Measurements from ENCODE around the gene PRX.
"Not testable (repeated sequence)": the region's sequence is repeated elsewhere in the genome, so short reads cannot be mapped to it uniquely, and the experiment has no call there.

The PRX gene

DNA sequence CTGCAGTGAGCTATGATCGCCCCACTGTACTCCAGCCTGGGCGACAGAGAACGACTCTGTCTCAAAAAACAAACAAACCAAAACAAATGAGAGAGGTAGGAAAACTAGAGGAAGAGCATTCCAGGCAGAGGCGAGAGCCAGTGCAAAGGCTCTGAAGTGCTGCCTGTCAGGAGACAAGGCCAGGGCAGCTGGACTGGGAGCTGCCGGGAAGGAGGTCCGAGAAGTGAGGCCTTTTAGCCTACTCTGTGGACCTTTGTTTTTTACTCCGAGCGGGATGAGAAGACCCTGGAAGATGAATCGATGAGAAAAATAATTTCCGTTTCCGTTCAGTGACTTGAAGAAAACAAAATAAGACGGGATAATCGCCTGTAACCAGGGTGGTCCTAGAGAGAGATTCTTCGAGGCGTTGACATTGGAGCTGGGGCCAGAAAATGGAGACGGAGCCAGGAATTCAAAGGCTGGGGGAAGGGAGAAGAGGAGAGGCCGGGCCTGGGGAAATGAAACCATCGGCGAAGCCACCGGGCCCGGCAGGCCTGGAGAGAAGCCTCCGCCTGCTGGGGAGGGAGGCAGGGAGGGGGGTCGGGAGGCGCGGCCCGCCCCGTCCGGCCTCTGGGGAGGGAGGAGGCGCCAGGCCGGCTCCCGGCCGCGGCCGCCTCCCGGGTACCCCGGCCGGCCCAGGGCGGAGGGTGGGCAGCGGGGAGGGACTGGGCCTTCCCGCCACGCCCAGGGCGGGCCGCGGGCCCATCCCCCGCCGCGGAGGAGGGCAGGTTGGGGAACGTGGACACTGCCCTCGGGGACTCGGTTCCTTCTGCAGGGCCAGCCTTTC, 20.4 kb upstream of the PRX start:
- peak; percentile 84 for DNase-seq (ENCODE audit: low spot score)

DNA sequence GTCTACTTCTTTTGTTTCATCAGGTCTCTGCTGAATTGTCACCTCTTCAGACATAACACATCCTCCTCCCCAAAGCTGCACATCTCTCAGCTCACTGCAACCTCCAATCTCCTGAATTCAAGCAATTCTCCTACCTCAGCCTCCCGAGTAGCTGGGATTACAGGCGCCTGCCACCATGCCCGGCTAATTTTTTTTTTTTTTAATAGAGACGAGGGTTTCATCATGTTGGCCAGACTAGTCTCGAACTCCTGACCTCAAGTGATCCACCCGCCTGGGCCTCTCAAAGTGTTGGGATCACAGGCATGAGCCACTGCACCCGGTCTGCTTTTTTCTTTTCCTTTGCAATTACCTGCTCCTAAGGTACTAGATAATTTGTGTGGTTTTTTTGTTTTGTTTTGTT, 19.6 kb upstream of the PRX start:
- not testable (repeated sequence) for DNase-seq (ENCODE audit: low spot score)

- DNase-seq (ENCODE audit: low spot score), result no peak
Observed at GRCh38 chr19:40431698-40432097, 18.5 kb upstream of the PRX start.

- not testable (repeated sequence) for DNase-seq (ENCODE audit: low spot score)
Observed at GRCh38 chr19:40430242-40430641, 17.1 kb upstream of the PRX start.

- not testable (repeated sequence) for DNase-seq (ENCODE audit: low spot score)
Observed at GRCh38 chr19:40428197-40428596, 15.0 kb upstream of the PRX start.

GRCh38 chr19:40425450-40426287, 12.5 kb upstream of the PRX start, which contains the start of gene SERTAD1:
SERTAD1 (minus strand) TSS chr19:40425992; CDS start chr19:40423546, 2,446 bp downstream.
- DNase-seq (ENCODE audit: low spot score), result peak; percentile 99

DNA sequence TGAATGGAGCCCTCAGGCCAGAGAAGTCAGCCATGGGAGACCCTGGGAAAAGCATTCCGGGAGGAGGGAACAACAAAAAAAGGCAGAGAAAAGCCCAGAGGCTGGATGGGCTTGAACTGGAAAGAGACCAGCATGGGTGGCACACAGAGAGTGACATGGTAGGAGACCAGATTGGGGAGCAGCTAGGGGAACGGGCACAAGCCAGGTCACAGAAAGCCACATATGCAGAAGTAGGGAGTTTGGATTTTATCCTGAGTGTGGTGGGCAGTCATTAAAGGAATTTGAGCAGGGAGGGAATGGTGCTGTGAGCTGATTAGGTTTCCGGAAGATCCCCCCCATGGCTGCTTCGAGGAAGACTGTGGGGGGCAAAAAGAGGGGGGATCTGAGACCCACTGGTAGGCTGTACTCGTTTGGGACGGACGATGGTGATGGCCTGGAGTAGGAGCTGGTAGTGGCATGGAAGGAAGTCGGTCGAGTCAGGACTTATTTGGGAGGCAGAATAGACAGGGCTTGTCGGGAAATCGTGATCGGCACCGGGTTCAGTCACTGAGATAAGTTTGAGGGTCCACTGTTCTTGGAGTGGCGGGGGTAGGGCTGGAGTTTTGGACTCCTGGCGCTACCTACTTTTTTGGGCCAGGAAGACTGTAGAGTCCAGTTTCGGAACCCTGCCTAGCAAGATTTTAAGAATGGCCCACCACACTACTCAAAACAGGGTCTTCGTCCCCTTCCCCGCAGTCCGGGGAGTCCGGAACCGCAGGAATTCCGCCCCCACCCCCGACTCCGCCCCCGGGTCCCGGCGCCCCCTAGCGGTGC, 11.7 kb upstream of the PRX start:
- peak; percentile 72 for DNase-seq (ENCODE audit: low spot score)

- no peak for DNase-seq (ENCODE audit: low spot score)
Observed at GRCh38 chr19:40423938-40424337, 10.8 kb upstream of the PRX start.

- no peak for DNase-seq (ENCODE audit: low spot score)
Observed at GRCh38 chr19:40422748-40423566, 9.8 kb upstream of the PRX start.

DNA sequence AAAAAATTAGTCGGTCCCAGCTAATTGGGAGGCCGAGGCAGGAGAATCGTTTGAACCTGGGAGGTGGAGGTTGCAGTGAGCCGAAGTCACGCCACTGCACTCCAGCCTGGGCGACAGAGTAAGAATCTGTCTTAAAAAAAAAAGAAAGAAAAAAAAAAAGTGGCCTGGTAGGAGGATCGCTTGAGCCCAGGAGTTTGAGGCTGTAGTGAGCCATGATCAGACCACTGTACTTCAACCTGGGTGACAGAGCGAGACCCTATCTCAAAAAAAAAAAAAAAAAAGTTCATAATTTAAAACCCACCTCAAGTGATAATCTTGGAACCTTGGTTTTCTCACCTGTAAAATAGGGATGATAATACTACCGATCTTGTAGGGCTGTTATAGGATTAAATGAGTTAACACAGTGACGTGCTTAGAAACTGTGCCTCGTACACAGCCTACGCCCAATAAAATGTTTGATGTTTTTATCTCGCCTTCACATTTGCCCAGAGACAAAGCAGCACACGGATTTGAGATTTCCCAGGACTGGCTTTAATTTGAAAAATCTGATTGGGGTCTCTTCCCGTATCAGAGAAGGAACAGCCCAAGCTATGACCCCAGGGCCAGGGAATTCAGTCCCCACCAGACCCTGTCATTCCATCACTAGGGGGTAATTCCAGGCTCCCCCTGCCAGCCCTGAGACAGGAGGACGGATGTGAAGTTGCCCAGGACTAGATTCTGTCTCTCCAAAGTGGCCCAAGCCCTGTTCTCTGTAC, 9.0 kb upstream of the PRX start:
- DNase-seq (ENCODE audit: low spot score), result no peak

- peak; percentile 94 for DNase-seq (ENCODE audit: low spot score)
Observed at GRCh38 chr19:40420766-40421765, 7.9 kb upstream of the PRX start.

DNA sequence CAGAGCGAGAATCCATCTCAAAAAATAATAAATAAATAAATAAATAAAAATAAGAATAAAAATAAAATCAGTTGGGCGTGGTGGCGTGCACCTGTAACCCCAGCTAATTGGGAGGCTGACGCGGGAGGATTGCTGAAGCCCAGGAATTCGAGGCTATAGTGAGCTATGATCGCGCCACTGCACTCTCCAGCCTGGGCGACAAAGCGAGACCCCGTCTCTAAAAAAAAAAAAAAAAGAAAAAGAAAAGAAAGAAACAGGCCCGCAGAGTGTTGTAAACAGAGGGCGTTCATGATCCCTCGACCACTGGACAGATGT, 7.2 kb upstream of the PRX start:
- DNase-seq (ENCODE audit: low spot score), result no peak

- no peak for DNase-seq (ENCODE audit: low spot score)
Observed at GRCh38 chr19:40419780-40420179, 6.6 kb upstream of the PRX start.

- no peak for DNase-seq (ENCODE audit: low spot score)
Observed at GRCh38 chr19:40419066-40419612, 6.0 kb upstream of the PRX start.

DNA sequence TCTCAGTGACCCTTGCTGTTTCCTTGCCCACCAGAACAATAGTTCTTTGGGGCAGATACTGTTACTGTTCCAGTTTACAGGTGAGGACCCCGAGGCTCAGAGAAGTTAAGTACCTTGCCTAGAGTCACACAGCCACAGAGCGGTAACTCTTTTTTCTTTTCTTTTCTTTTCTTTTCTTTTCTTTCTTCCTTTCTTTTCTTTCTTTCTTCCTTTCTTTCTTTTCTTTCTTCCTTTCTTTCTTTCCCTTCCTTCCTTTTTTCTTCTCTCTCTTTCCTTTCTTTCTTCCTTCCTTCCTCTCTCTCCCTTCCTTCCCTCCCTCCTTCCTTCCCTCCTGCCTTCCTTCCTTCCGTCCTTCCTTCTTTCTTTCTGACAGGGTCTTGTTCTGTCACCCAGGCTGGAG, 4.9 kb upstream of the PRX start:
- DNase-seq (ENCODE audit: low spot score), result no peak

DNA sequence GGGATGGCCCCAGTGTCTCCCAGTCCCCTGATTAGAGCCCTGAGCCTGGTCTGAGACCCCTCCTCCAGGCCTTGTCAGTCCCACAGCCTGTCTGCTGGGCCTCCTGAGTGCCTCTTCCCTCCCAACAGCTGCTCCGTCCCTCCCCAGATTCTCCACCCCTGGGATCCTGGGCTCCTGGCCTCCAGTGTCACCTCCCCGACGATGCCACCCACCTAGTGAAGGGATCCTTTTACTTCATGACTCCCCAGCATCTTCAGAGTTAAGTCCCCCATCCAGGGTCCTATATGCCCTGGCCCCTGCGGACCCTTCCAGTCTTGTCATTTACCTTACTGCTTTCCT, 4.4 kb upstream of the PRX start:
- DNase-seq (ENCODE audit: low spot score), result no peak

GRCh38 chr19:40416918-40417642, 3.9 kb upstream of the PRX start:
- DNase-seq (ENCODE audit: low spot score), result no peak

- no peak for DNase-seq (ENCODE audit: low spot score)
Observed at GRCh38 chr19:40415768-40416167, 2.6 kb upstream of the PRX start.

Data from RKO (cell line).